T-helper 17 cell (primary cell): ENCODE data around the gene OSGIN1. TPM values are rescaled to one million over a fixed set of nuclear protein-coding genes. Genes with fewer than 3 reads are reported as not detected.

ENCODE experiments used
- ATAC-seq: fragments of 150-1000 bp; cut with Tn5 transposase; 2 replicates; pipeline ENCODE4 v1.10.0; 2021; ENCODE audit warnings: mild to moderate bottlenecking, moderate library complexity
- DNase-seq, 3 donors: peaks; one replicate each; pipeline versions ENCODE4 v3.0.0 to v3.0.0-alpha.2; 2020 to 2021
- H3K9me3 ChIP-seq: one replicate; pipeline ENCODE4 v1.7.0; 2013; ENCODE audit warnings: low read length, mild to moderate bottlenecking; ENCODE audit not compliant: control insufficient read depth, poor library complexity, severe bottlenecking
- H3K27ac Mint-ChIP-seq: one replicate; pipeline ENCODE4 v1.8.0; 2022; ENCODE audit warnings: mild to moderate bottlenecking, moderate library complexity, mixed read lengths
- H3K27me3 Mint-ChIP-seq: one replicate; pipeline ENCODE4 v1.8.0; 2022; ENCODE audit warnings: mixed read lengths
- H3K36me3 Mint-ChIP-seq: one replicate; pipeline ENCODE4 v1.8.0; 2022; ENCODE audit warnings: low read depth, mixed read lengths
- H3K4me1 Mint-ChIP-seq: one replicate; pipeline ENCODE4 v1.8.0; 2022; ENCODE audit warnings: mild to moderate bottlenecking, mixed read lengths
- H3K4me3 Mint-ChIP-seq: one replicate; pipeline ENCODE4 v1.8.0; 2022; ENCODE audit warnings: mild to moderate bottlenecking, moderate library complexity, mixed read lengths
- total RNA-seq, 4 donors: library from RNA in 2 of 4; stranded (reverse) in 2 of 4; gene quantifications; one replicate each; pipeline ENCODE4 v1.2.3 and lab custom pipeline; 2022 to 2026

OSGIN1 gene
- total RNA-seq, 2 donors from 2014 or later = 1.1 to 1.4 TPM

DNA sequence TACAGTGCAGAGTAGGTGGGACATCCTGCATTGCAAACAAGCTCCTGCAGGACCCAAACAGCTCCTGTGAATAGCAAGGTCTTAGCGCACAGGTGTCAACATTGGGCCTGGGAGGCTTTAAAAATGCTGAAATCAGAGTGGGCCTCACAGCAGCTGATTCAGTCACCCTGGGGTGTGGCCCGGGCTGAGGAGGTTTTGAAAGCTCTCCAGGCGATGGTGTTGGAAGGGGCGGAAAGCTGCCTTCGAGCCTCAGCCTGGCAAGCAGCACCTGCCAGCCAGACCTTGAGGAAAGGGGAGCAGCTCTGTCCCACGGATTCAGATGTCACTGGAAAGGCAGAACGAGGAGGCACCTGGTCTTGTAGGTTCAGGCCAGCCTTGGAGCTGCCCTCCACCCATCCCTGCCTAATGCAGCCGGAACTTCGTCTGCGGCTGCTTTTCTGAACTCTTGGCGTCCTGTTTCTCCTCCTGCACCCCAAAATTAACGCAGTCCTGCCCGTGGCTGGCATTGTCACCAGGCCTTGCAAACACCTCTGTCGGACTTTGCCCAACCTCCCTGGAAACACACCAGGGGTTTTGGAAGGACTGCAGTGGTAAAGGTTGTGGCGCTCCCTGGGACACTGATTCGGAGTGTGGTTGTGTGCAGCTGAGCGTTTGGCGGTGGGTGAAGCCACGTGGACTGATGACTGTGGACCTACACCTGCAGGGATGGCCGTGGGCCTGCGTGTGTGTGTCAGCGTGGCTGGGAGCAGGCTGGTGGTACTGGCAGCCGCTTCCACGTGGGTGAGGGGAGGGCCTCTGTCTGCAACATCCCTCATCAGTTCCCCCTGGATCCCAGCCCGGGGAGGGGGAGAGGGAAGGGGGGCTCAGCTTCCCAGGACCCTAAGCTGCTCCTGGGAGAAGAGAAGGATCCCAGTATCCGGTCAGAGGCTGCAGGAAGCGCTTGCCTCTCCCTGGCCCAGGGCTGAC is 18.4 kb downstream of the OSGIN1 start:
- ATAC-seq (no peak), DNase-seq (no peak)
- Mint-ChIP-seq H3K27me3 (peaks cover 25% of the 10 kb centered on the region), H3K36me3 (peaks cover 6% of the 10 kb centered on the region), H3K4me1 (peaks cover 2% of the 10 kb centered on the region), H3K27ac (no peak overlapping the region), H3K4me3 (no peak overlapping the region)
- no peaks in the 10 kb centered on the region for H3K9me3 ChIP-seq

- H3K9me3 ChIP-seq = no peaks in the 10 kb centered on the region
- ATAC-seq = no peak
- Mint-ChIP-seq H3K36me3 (peaks cover 6% of the 10 kb centered on the region), H3K27me3 (peaks cover 25% of the 10 kb centered on the region), H3K27ac (no peak overlapping the region), H3K4me3 (no peak overlapping the region), H3K4me1 (peaks cover 2% of the 10 kb centered on the region)
- DNase-seq = no peak
These were observed 19.4 kb downstream of the OSGIN1 start for GRCh38 chr16:83972256-83973008.

- H3K36me3 Mint-ChIP-seq = peaks cover 4% of the 10 kb centered on the region
- no peak overlapping the region for H3K4me3 Mint-ChIP-seq
- no peaks in the 10 kb centered on the region for H3K4me1 Mint-ChIP-seq
- no peak overlapping the region for H3K27ac Mint-ChIP-seq
- H3K9me3 ChIP-seq = no peaks in the 10 kb centered on the region
- DNase-seq (no peak), ATAC-seq (no peak)
- peaks cover 25% of the 10 kb centered on the region for H3K27me3 Mint-ChIP-seq
These were observed 20.0 kb downstream of the OSGIN1 start for GRCh38 chr16:83973077-83973476.

DNA sequence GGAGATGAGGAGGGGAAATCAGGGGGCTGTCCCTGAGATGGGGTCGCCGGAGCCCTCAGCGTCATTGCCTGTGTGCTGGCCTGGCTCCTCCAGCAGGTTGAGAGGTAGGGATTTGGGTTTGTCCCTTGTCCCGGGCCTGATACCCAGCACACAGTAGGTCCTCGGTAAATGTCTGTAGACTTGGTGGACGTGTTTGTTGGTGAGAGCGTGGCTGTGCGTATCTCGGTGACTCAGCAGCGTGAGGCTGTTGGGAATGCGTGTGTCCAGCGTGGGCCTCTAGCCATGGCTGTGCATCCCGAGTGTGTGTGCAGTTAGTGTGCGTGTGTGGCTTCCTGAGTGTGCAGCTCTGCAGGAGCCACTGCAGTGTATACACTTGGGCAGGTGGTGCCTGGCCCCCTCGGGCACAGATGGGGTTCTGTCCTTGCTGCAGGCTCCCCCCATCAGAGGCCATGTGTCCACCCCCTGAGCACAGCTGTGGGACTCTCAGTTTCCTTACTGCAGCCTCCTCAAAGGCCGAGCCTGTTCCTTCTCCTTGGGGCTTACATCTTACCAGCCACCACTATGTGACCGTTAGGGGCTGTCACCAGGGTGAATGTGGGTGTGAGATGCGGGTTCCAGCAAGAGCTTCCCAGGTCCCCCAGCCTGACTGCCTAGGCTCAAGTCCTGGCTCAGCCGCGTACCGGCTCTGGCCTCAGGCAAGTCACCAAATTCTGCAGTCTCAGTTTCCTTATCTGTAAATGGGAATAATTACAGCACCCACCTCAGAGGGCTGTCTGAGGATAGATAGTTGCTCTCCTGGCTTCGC is 20.7 kb downstream of the OSGIN1 start:
- Mint-ChIP-seq H3K4me1 (no peaks in the 10 kb centered on the region), H3K4me3 (no peak overlapping the region), H3K36me3 (peaks cover 4% of the 10 kb centered on the region), H3K27ac (no peak overlapping the region), H3K27me3 (peaks cover 25% of the 10 kb centered on the region)
- ATAC-seq = no peak
- DNase-seq = no peak
- H3K9me3 ChIP-seq = no peaks in the 10 kb centered on the region

DNA sequence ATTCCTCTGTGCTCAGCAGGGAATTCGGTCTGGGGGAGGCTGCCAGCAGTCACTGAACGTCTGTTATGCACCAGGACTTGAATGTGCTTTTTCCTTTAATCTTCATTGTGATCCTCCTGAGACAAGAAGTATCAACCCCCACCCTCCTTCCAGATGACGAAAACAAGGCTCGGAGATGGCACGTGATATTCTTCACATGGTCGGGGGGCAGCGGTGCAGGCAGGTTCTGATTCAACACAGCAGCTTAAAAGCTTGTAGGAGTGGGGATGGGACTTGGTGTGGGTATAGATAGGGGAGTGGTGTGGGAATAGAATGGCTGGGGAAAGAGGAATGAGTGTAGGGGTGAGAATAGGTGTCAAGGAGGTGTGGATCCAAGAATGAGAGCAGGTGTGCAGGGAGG is 21.4 kb downstream of the OSGIN1 start:
- no peaks in the 10 kb centered on the region for H3K4me1 Mint-ChIP-seq
- H3K27ac Mint-ChIP-seq = no peak overlapping the region
- H3K27me3 Mint-ChIP-seq = peaks cover 25% of the 10 kb centered on the region
- ATAC-seq = no peak
- DNase-seq = no peak
- H3K4me3 Mint-ChIP-seq = no peak overlapping the region
- H3K36me3 Mint-ChIP-seq = peaks cover 4% of the 10 kb centered on the region
- no peaks in the 10 kb centered on the region for H3K9me3 ChIP-seq

GRCh38 chr16:83975590-83976260 is 22.7 kb downstream of the OSGIN1 start:
- H3K36me3 Mint-ChIP-seq = no peaks in the 10 kb centered on the region
- H3K9me3 ChIP-seq = no peaks in the 10 kb centered on the region
- no peaks in the 10 kb centered on the region for H3K4me1 Mint-ChIP-seq
- peaks cover 17% of the 10 kb centered on the region for H3K27me3 Mint-ChIP-seq
- no peak for DNase-seq
- ATAC-seq = no peak
- no peak overlapping the region for H3K27ac Mint-ChIP-seq
- H3K4me3 Mint-ChIP-seq = no peak overlapping the region

- DNase-seq = no peak
These were observed 24.2 kb downstream of the OSGIN1 start for GRCh38 chr16:83977056-83977815.

GRCh38 chr16:83978401-83978904 is 25.4 kb downstream of the OSGIN1 start:
- Mint-ChIP-seq H3K4me3 (no peak overlapping the region), H3K36me3 (no peaks in the 10 kb centered on the region), H3K4me1 (no peaks in the 10 kb centered on the region), H3K27me3 (peaks cover 18% of the 10 kb centered on the region), H3K27ac (no peak overlapping the region)
- no peaks in the 10 kb centered on the region for H3K9me3 ChIP-seq
- ATAC-seq = no peak
- DNase-seq = no peak

More at GRCh38 chr16:83977056-83977815, 24.2 kb downstream of the OSGIN1 start:
- peaks cover 17% of the 10 kb centered on the region for H3K27me3 Mint-ChIP-seq
- no peak for ATAC-seq
- H3K27ac Mint-ChIP-seq = no peak overlapping the region
- H3K9me3 ChIP-seq = no peaks in the 10 kb centered on the region
- H3K36me3 Mint-ChIP-seq = no peaks in the 10 kb centered on the region
- H3K4me3 Mint-ChIP-seq = no peak overlapping the region
- no peaks in the 10 kb centered on the region for H3K4me1 Mint-ChIP-seq

- no peak for DNase-seq
- no peaks in the 10 kb centered on the region for H3K9me3 ChIP-seq
- Mint-ChIP-seq H3K27me3 (peaks cover 15% of the 10 kb centered on the region), H3K36me3 (no peaks in the 10 kb centered on the region), H3K27ac (no peak overlapping the region), H3K4me3 (no peak overlapping the region), H3K4me1 (no peaks in the 10 kb centered on the region)
- ATAC-seq = no peak
These were observed 26.4 kb downstream of the OSGIN1 start for GRCh38 chr16:83979441-83979840.

- no peak for DNase-seq
- H3K4me3 Mint-ChIP-seq = no peak overlapping the region
- peaks cover 7% of the 10 kb centered on the region for H3K27me3 Mint-ChIP-seq
- no peaks in the 10 kb centered on the region for H3K36me3 Mint-ChIP-seq
- H3K4me1 Mint-ChIP-seq = no peaks in the 10 kb centered on the region
- no peaks in the 10 kb centered on the region for H3K9me3 ChIP-seq
- no peak for ATAC-seq
- no peak overlapping the region for H3K27ac Mint-ChIP-seq
These were observed 27.8 kb downstream of the OSGIN1 start for GRCh38 chr16:83980794-83981193.

- Mint-ChIP-seq H3K4me3 (no peak overlapping the region), H3K36me3 (no peaks in the 10 kb centered on the region), H3K4me1 (no peaks in the 10 kb centered on the region), H3K27ac (no peak overlapping the region), H3K27me3 (peaks cover 16% of the 10 kb centered on the region)
- DNase-seq = no peak
- H3K9me3 ChIP-seq = no peaks in the 10 kb centered on the region
- no peak for ATAC-seq
These were observed 28.8 kb downstream of the OSGIN1 start for GRCh38 chr16:83981799-83982198.

- DNase-seq (no peak), ATAC-seq (no peak)
- Mint-ChIP-seq H3K4me1 (no peaks in the 10 kb centered on the region), H3K4me3 (no peak overlapping the region), H3K36me3 (no peaks in the 10 kb centered on the region), H3K27me3 (peaks cover 18% of the 10 kb centered on the region), H3K27ac (no peak overlapping the region)
- no peaks in the 10 kb centered on the region for H3K9me3 ChIP-seq
These were observed 30.5 kb downstream of the OSGIN1 start for GRCh38 chr16:83983491-83983890.
